Dermis blood vessel endothelial cell (primary cell): Measurements from ENCODE around the gene COX19. TPM values are rescaled to one million over a fixed set of nuclear protein-coding genes. Genes with fewer than 3 reads are reported as not detected.

Source experiments
- DNase-seq: peaks from one replicate; pipeline ENCODE4 v3.0.0; 2010
- total RNA-seq: library from RNA; depleted of rRNA; stranded (reverse); fragments of >200 nt; gene quantifications from 2 replicates; pipeline ENCODE4 v1.2.3, GENCODE V29; 2014

The COX19 gene
- total RNA-seq, 1 donor from 2014 or later: 12.4 TPM

- no peak for DNase-seq
Measured at GRCh38 chr7:923108-924041, 52.0 kb downstream of the COX19 start.

DNA sequence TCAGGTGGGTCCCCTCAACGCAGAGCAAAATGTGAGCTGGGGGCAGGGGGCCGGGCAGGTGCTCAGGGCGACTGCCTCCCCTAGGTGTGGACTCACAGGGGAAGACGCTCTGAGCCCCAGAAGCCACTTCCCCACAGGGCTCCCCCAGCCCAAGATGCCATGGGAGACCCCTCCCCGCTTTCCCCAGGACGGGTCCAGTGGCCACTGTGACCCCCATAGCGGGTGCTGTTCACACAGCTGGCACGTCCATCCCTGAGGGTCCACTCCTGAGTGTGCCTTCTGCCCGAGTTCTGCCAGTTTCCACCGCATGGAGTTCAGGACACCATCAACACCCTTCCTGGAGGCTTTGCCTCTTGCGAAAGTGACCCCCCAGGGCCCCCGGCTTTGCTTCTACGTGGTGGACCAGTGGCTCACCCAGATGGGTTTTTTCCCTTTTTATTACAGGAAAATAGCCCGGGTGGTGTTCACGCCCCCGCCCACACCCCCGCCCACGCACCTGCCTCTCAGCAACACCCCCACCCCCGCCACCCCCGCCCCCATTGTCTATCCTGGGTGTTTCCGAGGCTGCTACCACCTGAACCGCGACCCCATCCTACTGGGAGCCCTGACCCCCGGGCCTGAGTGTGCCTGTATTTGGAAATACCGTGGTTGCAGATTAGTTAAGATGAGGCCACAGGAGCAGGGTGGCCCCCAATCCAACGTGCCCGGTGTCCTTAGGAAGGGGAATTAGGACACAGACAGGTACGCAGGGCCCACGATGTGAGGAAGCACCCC lies 52.8 kb downstream of the COX19 start:
- no peak for DNase-seq

- peak; percentile 28 for DNase-seq
Measured at GRCh38 chr7:921581-922333, 53.6 kb downstream of the COX19 start.

DNA sequence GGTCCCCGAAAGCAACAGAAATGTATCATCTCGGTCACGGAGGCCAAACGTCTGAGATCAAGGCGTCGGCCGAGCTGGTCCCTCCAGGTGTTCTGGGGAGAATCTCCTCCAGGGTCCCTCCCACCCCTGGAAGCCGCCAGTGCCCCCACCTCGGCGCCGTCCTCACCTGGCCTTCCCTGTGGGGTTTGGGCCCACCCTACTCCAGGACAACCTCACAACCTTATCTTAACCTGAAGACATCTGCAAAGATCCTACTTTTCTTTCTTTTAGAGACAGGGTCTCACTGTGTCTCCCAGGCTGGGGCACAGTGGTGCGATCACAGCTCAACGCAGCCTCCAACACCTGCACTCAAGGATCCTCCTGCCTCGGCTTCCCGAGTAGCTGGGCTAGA lies 54.3 kb downstream of the COX19 start:
- DNase-seq: no peak

DNA sequence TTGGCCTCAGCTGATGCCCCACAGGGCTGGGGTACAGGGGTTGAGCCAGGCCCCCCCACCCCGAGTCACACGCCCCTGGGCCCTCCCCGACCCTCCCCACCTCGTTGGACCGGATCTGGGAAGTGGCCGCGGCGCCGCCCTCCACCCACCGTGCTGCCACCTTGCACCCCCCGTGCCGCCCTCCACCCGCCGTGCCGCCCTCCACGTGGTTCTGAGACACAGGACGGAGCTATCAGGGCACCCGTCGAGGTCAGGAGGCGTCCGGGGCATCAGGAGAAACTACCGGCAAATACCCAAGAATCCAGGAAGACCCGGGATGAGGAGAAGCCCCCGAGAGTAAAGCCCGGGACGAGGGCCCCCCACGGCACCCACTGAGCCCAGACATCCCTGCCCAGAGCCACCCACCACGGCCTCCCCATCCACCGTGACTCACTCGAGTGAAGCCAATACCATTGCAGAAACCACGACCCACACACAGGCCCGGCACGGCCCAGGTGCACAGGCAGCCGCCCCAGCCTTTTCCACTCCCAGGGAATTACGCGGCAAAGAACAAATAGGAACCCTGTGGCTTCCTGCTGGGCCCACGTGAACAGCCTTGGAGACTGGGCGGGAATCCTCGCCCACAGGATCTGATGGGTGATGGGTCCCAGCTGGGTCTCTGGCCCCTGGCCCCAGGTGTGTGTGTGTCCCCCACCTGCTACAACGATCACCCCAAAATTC lies 54.8 kb downstream of the COX19 start:
- no peak for DNase-seq

GRCh38 chr7:919924-920341 lies 55.4 kb downstream of the COX19 start:
- DNase-seq: no peak

GRCh38 chr7:919114-919442 lies 56.3 kb downstream of the COX19 start:
- DNase-seq: no peak

GRCh38 chr7:918441-919113 lies 56.8 kb downstream of the COX19 start:
- DNase-seq: no peak

GRCh38 chr7:918118-918425 lies 57.3 kb downstream of the COX19 start:
- DNase-seq: no peak

DNA sequence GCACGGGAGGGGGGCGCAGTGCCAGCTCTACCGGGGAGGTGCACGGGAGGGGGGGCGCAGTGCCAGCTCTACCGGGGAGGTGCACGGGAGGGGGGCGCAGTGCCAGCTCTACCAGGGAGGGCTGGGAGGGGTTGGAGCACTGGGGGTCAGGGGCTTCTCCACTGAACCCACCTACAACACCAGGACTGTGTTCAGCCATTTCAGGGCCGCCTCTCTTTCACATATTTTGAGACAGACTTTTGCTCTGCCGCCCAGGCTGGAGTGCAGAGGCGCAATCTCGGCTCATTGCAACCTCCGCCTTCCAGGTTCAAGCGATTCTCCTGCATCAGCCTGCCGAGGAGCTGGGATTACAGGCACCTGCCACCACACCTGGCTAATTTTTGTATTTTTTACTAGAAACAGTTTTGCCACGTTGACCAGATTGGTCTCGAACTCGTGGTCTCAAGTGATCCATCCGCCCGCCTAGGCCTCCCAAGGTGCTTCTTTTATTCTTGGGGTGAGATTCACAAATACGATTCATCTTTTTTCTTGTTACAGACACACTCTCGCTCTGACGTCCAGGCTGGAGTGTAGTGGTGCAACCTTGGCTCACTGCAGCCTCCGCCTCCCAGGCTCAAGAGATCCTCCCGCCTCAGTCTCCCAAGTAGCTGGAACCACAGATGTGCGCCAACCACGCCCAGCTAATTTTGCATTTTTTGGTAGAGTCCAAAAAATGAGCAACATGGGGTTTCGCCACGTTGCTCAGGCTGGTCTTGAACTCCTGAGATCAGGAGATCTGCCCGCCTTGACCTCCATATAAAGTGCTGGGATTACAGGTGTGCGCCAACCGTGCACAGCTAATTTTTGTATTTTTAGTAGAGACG lies 57.9 kb downstream of the COX19 start:
- no peak for DNase-seq

DNA sequence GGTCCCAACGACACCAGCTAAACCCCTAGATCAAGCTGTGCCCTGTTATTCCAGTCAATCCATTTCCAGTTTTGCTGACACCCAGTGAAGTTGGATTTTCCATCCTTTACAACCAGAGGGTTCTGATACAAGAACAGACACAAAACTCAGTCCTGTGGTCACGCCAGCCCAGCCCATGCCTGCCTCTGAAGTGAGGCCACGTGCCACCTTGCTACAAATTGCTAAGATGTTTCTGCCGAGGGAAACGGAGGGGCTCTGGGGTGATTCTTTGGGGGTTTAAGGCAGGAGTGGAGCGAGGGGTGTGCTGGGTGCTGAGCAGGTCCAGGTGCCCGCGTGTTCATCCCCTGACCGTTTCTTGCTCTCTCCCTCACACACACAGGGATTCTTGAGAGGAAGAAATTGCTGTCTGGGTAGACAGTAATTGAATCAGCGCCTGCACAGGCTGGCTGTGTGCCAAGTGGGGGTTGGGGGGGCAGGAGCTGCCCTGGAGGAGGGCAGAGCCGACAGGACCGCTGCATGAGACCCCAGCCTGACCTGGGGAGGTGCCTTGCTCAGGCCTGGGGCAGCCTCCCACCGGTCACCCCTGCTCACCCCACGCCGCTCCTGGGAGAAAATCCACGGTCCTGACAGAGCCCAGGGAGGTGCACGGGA lies 58.9 kb downstream of the COX19 start:
- no peak for DNase-seq

Other genes starting within 250 kb of the COX19 start
- gene DNAAF5, start 248.8 kb downstream of the COX19 start, total RNA-seq: 19.2 and 40.7 TPM in 2 replicates
- 77.9 and 82.4 TPM in 2 replicates for gene PRKAR1B, start 248.3 kb downstream of the COX19 start, total RNA-seq
- gene SUN1, start 143.1 kb downstream of the COX19 start, total RNA-seq: 287 and 302 TPM in 2 replicates
- 35.4 and 45.0 TPM in 2 replicates for gene GET4, start 99.0 kb downstream of the COX19 start, total RNA-seq
- gene ADAP1, start 20.9 kb downstream of the COX19 start, total RNA-seq: 1.7 and 2.9 TPM in 2 replicates
- gene CYP2W1, start 7.6 kb upstream of the COX19 start, total RNA-seq: not detected in 2 replicates
- 64.5 and 69.9 TPM in 2 replicates for gene GPR146, start 69.0 kb upstream of the COX19 start, total RNA-seq
- 1.0 and 2.0 TPM in 2 replicates for gene GPER1, start 112.6 kb upstream of the COX19 start, total RNA-seq
- gene ZFAND2A, start 184.6 kb upstream of the COX19 start, total RNA-seq: 12.2 and 27.7 TPM in 2 replicates